HuH-7.5 (cell line): ENCODE results near the gene CABLES2.

Experiments used
- DNase-seq: peaks from one replicate; pipeline ENCODE4 v3.0.0; 2011; ENCODE audit warnings: low spot score

Gene CABLES2

GRCh38 chr20:62407221-62407992 is at the start of gene CABLES2:
TSS of gene CABLES2 (minus strand) at chr20:62407285. CDS start at chr20:62407276, 9 bp downstream.
- peak; percentile 99 for DNase-seq

- DNase-seq = no peak
Observed at GRCh38 chr20:62455929-62456328, 48.8 kb upstream of the CABLES2 start.

GRCh38 chr20:62454904-62455636 is 48.0 kb upstream of the CABLES2 start:
- DNase-seq = no peak

- no peak for DNase-seq
Observed at GRCh38 chr20:62453186-62453808, 46.2 kb upstream of the CABLES2 start.

- DNase-seq = peak; percentile 65
Observed at GRCh38 chr20:62452475-62453095, 45.5 kb upstream of the CABLES2 start.

- DNase-seq = no peak
Observed at GRCh38 chr20:62451970-62452369, 44.9 kb upstream of the CABLES2 start.

GRCh38 chr20:62451156-62451767 is 44.2 kb upstream of the CABLES2 start:
- DNase-seq = no peak

GRCh38 chr20:62449951-62450691 is 43.0 kb upstream of the CABLES2 start:
- no peak for DNase-seq

- DNase-seq = no peak
Observed at GRCh38 chr20:62448788-62449187, 41.7 kb upstream of the CABLES2 start.

- DNase-seq = no peak
Observed at GRCh38 chr20:62448038-62448437, 41.0 kb upstream of the CABLES2 start.

GRCh38 chr20:62446888-62447869 is 40.1 kb upstream of the CABLES2 start:
- no peak for DNase-seq

GRCh38 chr20:62446481-62446880 is 39.4 kb upstream of the CABLES2 start:
- no peak for DNase-seq

GRCh38 chr20:62445553-62446340 is 38.7 kb upstream of the CABLES2 start:
- DNase-seq = no peak

GRCh38 chr20:62444286-62444685 is 37.2 kb upstream of the CABLES2 start:
- no peak for DNase-seq

- DNase-seq = no peak
Observed at GRCh38 chr20:62441987-62442539, 35.0 kb upstream of the CABLES2 start.

- DNase-seq = no peak
Observed at GRCh38 chr20:62439218-62439617, 32.1 kb upstream of the CABLES2 start.

- DNase-seq = no peak
Observed at GRCh38 chr20:62437927-62438326, 30.8 kb upstream of the CABLES2 start.

- DNase-seq = no peak
Observed at GRCh38 chr20:62437496-62437895, 30.4 kb upstream of the CABLES2 start.

- DNase-seq = no peak
Observed at GRCh38 chr20:62436692-62437091, 29.6 kb upstream of the CABLES2 start.
